Dermis microvascular lymphatic vessel endothelial cell (primary cell): ENCODE results near the gene MEG3. TPM values are rescaled to one million over a fixed set of nuclear protein-coding genes. Genes with fewer than 3 reads are reported as not detected.
"Not testable (repeated sequence)": the region's sequence is repeated elsewhere in the genome, so short reads cannot be mapped to it uniquely, and the experiment has no call there.

Experiments used
- DNase-seq, 2 donors: peaks; one replicate each; pipeline versions ENCODE4 v3.0.0 to v3.0.0-alpha.2; 2010; ENCODE audit warnings: low read depth in 2 of 2
- total RNA-seq: library from RNA; depleted of rRNA; stranded (reverse); fragments of >200 nt; gene quantifications from 2 replicates; pipeline ENCODE4 v1.2.1, GENCODE V29; 2014

The MEG3 gene
- total RNA-seq, 1 donor from 2014 or later, result 1.2 TPM

DNA sequence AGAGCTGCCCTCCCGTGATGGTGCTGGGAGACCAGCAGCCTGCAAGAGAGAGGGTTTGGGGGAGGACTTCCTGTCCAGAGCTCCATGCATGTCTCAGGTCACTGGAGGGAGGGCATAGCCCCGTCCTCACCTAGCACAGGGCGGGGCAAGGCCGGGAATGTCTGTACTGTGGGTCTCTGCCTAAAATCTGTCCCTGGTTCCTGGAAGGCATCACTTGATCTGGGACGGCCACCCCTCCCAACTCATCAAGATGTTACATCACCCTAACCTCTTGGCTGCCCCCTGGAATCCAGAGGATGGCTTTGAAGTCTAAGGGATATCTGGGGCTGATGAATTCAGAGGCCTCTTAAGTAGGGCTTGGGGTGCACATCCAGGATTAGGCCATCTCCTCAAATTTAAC lies 37.0 kb upstream of the MEG3 start:
- DNase-seq, result no peak

GRCh38 chr14:100789460-100790417 lies 36.2 kb upstream of the MEG3 start:
- no peak for DNase-seq

- peak in 1 of 2 donors; percentile 43 for DNase-seq
Observed at GRCh38 chr14:100790502-100791347, 35.2 kb upstream of the MEG3 start.

GRCh38 chr14:100791348-100791735 lies 34.6 kb upstream of the MEG3 start:
- no peak for DNase-seq

GRCh38 chr14:100791995-100792394 lies 33.9 kb upstream of the MEG3 start:
- DNase-seq, result no peak

DNA sequence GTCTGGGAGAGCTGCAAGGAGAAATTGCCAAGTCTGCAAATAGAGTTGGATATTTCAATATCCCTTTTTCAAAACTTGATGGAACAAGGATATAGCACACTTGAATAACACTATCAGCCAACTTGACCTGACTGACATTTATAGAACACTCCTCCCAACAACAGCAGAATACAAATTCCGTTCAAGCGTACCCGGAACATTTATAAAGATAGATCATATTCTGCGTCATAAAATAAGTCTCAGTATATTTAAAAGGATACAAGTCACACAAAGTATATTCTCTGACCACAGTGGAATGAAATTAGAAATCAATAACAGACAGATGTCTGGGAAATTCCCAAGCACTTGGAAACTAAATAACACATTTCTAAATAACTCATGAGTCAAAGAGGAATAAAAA lies 29.0 kb upstream of the MEG3 start:
- DNase-seq, result no peak

DNA sequence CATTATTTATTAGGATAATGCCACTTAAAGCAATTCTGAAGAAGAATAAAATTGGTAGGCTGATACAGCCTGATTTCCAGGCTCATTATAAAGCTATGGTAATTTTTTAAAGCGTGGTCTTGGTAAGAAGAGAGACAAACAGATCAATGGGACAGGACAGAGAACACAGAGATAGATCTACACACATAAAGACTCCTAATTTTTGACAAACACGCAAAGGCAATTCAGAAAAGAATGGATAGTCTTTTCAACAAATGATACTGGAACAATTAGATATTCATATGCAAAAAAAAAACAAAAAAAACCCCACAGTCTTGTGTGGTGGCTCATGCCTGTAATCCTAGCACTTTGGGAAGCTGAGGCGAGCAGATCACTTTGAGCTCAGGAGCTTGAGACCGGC lies 25.9 kb upstream of the MEG3 start:
- DNase-seq, result no peak

DNA sequence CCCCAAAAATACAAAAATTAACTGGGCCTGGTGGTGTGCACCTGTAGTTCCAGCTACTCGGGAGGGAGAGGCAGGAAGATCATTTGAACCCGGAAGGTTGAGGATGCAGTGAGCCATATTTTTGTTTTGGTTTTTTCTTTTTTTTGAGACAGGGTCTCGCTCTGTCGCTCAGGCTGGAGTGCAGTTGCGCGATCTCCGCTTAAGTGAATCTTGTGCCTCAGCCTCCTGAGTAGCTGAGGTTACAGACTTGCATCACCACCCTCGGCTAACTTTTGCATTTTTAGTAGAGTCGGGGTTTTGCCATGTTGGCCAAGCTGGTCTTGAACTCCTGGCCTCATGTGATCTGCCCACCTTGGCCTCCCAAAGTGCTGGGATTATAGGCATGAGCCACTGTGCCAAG lies 24.5 kb upstream of the MEG3 start:
- not testable (repeated sequence) for DNase-seq

DNA sequence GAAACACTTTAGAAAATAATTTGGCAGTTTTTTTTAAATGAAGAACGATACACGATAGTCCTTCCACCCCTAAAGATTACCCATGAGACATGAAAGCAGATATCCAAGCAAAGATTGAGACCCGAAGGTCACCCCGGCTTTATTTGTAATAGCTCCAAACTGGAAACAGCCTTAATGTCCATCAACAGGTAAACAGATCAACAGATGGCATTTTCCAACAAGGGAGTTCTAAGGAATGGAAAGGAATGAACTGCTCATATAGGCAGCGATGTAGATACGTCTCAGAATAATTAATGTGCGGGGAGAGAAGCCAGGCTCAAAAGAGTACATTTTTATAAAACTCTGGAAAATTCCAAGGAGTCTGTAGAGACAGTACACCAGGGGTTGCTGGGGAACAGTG lies 23.7 kb upstream of the MEG3 start:
- DNase-seq, result no peak

DNA sequence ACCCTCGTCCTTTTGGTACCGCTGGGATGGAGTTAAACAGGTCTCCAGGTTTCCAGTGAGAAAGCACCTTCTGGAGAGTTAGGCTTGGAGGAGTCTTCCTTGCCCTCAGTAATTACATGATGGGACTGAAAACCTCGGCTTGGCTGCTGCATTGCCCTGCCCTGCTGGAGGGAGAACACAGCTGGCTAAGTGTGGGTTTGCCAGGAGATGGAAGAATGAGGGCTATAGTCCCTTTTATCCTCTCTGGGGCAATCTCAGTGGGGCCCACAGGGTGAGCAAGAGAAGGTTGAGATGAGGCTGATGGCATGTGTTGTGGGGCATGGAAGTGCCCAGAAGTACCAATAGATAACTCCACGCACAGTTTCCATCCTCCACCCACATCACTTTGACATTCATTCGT lies 23.2 kb upstream of the MEG3 start:
- DNase-seq, result no peak

GRCh38 chr14:100803226-100803625 lies 22.7 kb upstream of the MEG3 start:
- no peak for DNase-seq

GRCh38 chr14:100803676-100804075 lies 22.2 kb upstream of the MEG3 start:
- DNase-seq, result no peak

- DNase-seq, result no peak
Observed at GRCh38 chr14:100804138-100804537, 21.8 kb upstream of the MEG3 start.

DNA sequence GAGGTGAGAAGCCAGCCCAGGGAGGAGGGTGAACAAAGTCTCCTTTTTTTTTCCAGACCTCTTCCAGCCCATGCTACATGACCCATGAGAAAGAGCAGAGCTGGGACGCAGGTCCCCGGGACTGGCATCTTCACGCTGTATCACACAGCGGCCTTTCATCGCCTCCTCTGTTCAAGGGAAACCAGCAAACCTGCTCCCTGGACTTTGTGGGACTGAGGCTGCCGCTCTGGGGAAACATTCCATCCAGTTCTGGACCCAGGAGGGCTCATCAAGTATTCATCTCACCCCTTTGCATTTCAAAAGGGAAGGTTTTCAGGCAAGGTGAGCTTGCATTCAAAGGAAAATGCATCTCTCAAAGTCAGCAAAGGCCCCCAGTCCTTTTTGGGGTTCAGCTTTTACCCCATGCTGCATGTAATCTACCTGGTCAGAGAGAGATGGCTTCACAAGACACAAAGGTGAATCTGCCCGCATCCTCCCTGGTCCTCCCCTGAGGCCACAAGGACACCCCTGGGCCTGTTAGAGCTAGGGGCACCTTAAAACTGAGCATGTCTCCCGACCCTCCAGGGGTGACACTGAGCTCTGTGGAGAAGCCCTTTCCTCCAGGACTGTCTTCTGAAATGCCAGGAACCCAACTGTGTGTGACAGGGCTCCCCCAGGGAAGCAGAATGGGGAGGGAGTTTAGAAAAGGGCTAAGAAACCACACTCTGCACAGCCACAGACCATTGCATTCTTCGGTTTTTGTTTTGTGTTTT lies 21.2 kb upstream of the MEG3 start:
- no peak for DNase-seq

DNA sequence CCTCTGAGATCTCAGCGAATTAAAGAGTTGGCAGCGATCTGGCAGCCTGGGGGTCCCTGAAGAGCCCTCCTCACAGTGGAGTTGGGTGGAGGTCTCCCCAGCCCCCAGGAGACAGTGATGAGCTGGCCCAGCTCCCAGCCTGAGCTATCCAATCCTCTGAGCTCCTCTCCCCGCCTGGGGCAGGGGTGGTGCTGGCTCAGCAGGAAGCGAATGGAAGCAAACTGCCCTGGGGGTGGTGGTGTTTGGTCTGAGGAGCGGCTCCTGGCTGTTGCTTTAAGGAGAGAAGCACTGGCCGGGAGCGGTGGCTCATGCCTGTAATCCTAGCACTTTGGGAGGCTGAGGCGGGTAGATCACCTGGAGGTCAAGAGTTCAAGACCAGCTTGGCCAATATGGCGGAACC lies 19.5 kb upstream of the MEG3 start:
- DNase-seq, result no peak

- no peak for DNase-seq
Observed at GRCh38 chr14:100807496-100807895, 18.4 kb upstream of the MEG3 start.

DNA sequence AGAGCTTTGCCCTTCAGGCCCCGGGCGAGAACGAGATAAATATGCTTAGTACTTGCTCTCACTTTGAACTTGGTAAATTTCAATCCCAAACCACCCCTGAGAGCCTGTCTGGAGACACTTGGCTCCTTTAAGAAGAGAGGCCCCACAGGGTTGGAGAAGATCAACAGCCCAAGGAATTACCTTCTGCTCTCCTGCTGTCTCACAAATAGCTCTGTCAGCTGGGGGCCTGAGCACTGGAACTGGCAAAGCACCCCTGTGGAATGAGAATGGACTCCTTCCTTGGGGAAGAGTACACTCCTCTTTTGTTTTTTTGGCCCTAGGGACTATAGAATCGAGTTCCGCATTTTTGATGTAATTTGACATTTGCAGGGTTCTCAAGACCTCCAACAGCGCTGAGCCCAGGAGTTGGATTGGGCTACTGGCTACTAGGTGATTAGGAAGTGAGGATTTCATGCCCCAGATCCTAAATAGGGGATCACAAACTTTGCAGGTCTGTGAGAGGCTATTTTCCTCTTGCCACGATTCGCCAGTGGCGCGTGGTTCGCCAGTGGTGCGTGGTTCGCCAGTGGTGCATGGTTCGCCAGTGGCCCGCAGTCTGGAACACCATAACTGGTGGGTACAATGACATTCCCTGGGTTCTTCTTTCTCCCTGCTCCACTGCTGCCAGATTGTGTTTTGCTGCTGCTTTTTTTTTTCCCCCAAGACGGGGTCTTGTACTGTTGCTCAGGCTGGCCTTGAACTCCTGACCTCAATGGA lies 17.8 kb upstream of the MEG3 start:
- no peak for DNase-seq

DNA sequence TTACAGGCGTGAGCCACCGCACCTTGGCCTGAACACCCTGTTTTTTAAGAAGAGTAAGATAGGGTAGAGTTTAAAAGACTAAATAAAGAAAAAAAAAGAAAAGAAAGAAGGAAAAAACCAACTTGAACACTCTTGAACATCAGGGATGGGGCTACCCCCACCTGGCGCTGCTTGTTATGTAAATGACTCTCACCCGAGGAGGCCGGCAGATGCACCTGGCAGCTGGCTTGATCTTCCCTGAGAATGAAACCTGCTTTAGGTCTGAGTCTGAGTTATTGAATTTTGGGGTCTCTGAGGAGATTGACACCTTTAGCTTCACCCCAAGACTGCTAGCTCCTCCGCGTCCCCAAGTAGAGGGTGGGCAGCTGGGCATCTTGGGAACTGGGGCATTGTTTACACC lies 15.5 kb upstream of the MEG3 start:
- no peak for DNase-seq

DNA sequence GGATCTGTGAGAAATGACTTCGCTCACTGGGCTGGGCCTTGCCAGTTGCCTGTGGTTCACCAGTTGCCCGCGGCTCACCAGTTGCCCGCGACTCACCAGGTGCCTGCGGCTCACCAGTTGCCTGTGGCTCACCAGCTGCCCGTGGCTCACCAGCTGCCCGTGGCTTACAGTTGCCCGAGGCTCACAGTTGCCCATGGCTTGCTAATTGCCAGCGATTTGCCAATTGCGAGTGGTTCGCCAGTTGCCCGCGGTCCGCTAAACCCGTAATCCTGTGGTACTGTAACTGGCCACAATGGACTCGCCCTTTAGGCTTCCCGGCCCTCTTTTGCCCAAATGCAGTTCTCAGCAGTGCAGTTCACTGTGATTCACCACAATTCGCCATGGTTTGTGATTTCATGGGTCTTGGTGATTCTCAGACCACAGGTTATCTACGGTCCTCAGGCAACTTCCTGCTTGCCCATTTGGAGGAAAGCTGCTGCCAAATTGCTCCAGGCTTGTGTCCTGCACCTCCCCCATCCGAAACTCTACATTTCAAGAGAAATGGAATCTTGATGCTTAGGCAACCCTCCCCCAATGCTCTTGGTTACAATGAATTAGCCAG lies 15.0 kb upstream of the MEG3 start:
- no peak for DNase-seq

- DNase-seq, result no peak
Observed at GRCh38 chr14:100813291-100813690, 12.6 kb upstream of the MEG3 start.
